Ishikawa (cell line): ENCODE measurements around the gene EXPH5.

Experiments used
- CREB1 ChIP-seq: IDR thresholded peaks from 2 replicates; pipeline ENCODE4 v1.6.1; 2012; ENCODE audit warnings: low read depth
- EP300 ChIP-seq: IDR thresholded peaks from 2 replicates; pipeline ENCODE4 v1.6.1; 2012; ENCODE audit warnings: borderline replicate concordance
- RAD21 ChIP-seq: IDR thresholded peaks from 2 replicates; pipeline ENCODE4 v1.6.1; 2012; ENCODE audit warnings: low read depth
- TCF12 ChIP-seq: IDR thresholded peaks from 2 replicates; pipeline ENCODE4 v1.6.1; 2012; ENCODE audit warnings: low read depth
- TEAD4 ChIP-seq: IDR thresholded peaks from 2 replicates; pipeline ENCODE4 v1.6.1; 2012
- YY1 ChIP-seq: IDR thresholded peaks from 2 replicates; pipeline ENCODE4 v1.6.1; 2012; ENCODE audit warnings: low read depth
- ZBTB7A ChIP-seq: IDR thresholded peaks from 2 replicates; pipeline ENCODE4 v1.6.1; 2012; ENCODE audit warnings: low read depth
- TF ChIP-seq, protein P1 (sequence below): IDR thresholded peaks from 2 replicates; pipeline ENCODE4 v1.6.1; 2012; ENCODE audit warnings: low read depth, mild to moderate bottlenecking
- TF ChIP-seq, protein P2 (sequence below): IDR thresholded peaks from 2 replicates; pipeline ENCODE4 v1.6.1; 2012
- TF ChIP-seq, protein P3 (sequence below): IDR thresholded peaks from 2 replicates; pipeline ENCODE4 v1.6.1; 2012

DNA sequence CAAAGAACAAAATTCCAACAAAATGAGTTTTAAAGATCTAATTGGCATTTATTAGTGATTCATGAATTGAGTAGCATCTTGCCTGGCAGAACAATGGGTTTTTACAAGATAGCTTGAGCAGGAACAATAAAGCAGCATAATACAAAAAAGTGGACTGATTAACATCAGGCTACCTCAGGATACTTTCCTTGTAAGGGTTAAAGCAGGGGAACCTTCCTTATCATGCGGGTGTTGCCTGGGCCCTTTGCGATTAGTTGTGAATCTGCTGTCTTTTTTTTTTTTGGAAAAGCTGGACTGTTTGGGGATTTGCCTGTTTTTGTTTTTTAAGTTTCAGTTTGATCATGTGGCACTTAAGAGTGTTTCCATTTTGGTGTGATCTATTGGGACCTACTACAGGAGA is 37.5 kb downstream of the EXPH5 start:
- TF ChIP-seq EP300 (no peak), TEAD4 (no peak), RAD21 (no peak), TCF12 (no peak), CREB1 (no peak), YY1 (no peak), ZBTB7A (no peak)
- TF ChIP-seq, protein P1, sequence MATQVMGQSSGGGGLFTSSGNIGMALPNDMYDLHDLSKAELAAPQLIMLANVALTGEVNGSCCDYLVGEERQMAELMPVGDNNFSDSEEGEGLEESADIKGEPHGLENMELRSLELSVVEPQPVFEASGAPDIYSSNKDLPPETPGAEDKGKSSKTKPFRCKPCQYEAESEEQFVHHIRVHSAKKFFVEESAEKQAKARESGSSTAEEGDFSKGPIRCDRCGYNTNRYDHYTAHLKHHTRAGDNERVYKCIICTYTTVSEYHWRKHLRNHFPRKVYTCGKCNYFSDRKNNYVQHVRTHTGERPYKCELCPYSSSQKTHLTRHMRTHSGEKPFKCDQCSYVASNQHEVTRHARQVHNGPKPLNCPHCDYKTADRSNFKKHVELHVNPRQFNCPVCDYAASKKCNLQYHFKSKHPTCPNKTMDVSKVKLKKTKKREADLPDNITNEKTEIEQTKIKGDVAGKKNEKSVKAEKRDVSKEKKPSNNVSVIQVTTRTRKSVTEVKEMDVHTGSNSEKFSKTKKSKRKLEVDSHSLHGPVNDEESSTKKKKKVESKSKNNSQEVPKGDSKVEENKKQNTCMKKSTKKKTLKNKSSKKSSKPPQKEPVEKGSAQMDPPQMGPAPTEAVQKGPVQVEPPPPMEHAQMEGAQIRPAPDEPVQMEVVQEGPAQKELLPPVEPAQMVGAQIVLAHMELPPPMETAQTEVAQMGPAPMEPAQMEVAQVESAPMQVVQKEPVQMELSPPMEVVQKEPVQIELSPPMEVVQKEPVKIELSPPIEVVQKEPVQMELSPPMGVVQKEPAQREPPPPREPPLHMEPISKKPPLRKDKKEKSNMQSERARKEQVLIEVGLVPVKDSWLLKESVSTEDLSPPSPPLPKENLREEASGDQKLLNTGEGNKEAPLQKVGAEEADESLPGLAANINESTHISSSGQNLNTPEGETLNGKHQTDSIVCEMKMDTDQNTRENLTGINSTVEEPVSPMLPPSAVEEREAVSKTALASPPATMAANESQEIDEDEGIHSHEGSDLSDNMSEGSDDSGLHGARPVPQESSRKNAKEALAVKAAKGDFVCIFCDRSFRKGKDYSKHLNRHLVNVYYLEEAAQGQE: no peak
- TF ChIP-seq, protein P2, sequence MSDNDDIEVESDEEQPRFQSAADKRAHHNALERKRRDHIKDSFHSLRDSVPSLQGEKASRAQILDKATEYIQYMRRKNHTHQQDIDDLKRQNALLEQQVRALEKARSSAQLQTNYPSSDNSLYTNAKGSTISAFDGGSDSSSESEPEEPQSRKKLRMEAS: no peak
- TF ChIP-seq, protein P3, sequence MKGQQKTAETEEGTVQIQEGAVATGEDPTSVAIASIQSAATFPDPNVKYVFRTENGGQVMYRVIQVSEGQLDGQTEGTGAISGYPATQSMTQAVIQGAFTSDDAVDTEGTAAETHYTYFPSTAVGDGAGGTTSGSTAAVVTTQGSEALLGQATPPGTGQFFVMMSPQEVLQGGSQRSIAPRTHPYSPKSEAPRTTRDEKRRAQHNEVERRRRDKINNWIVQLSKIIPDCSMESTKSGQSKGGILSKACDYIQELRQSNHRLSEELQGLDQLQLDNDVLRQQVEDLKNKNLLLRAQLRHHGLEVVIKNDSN: no peak
